GM12801 (cell line): ENCODE measurements around the gene KISS1.

Source experiments
- CTCF ChIP-seq: IDR thresholded peaks from one replicate; pipeline ENCODE4 v1.5.1; 2011; ENCODE audit warnings: control low read depth; ENCODE audit not compliant: insufficient read length; ENCODE audit errors: extremely low read depth

KISS1 gene

DNA sequence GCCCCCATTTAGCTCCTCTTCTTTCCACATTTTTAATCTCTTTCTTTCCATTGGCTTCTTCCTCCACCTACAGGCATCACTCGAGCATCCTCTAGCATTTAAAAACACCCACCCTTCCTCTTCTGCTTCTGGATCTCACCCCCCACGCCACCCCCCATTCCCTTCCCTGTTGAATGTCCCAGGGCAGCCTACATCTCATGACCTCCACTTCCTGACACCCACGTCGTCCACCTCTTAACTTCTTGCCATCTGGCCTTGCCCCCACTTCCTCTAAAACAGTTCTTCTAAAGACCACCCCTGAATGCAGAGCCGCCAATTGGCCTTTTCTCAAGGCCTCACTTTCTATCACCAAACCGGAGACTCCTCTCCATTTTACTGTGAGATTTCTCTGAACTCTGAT, 38.3 kb downstream of the KISS1 start:
- no peak for TF ChIP-seq CTCF

DNA sequence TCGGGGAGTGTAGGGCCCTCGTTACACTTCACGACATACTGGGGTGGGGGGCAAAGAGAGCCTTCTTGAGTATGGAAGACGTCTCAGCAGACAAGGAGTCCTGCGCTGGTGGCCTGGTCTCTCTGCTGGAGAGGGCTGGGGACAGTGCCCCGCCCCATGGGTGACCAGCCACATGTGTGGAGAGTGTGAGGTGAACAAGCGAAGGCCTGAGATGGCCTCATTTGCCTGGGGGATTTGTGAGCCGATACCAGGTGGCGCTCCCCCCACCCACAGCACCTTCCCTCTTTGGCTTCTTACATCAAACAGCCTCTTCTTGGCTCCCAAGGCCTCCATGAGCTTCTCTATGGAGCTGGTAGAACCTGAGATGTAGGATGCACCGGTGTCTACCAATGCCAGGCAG, 40.4 kb downstream of the KISS1 start:
- TF ChIP-seq CTCF, result no peak

DNA sequence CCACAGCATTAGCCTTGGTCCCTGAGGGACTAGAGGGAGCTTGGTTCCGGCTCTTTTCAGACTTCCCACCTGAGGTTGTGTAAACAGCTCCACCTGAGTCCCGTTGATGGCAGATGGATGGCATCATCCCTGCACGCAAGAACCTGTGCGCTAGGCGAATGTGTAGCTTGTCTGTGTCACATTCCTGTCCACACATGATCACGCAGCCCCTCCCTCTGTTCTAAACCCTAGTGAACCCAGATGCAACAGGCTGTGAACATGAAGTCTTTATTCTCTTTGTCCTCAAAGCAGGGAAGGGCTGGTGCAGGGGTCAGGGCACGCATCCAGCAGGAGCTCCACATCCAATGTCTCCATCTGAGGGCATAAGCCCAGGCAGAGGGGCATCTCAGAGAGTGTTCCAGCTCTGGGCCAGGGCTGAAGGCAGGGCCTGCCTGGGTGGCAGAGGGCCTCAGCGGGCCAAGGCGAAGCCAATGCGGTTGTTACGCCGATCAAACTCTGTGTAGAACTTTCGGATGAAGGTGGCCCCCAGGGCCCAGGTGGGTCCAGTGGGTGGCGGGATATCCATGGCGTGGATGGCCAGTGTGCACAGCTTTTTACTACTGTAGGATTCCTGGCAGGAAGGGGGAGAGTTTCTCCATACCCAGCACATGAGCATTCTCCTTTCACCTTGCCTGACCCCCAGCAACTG, 41.6 kb downstream of the KISS1 start:
- TF ChIP-seq CTCF, result no peak

GRCh38 chr1:204153667-204154066, 42.6 kb downstream of the KISS1 start:
- TF ChIP-seq CTCF, result no peak

DNA sequence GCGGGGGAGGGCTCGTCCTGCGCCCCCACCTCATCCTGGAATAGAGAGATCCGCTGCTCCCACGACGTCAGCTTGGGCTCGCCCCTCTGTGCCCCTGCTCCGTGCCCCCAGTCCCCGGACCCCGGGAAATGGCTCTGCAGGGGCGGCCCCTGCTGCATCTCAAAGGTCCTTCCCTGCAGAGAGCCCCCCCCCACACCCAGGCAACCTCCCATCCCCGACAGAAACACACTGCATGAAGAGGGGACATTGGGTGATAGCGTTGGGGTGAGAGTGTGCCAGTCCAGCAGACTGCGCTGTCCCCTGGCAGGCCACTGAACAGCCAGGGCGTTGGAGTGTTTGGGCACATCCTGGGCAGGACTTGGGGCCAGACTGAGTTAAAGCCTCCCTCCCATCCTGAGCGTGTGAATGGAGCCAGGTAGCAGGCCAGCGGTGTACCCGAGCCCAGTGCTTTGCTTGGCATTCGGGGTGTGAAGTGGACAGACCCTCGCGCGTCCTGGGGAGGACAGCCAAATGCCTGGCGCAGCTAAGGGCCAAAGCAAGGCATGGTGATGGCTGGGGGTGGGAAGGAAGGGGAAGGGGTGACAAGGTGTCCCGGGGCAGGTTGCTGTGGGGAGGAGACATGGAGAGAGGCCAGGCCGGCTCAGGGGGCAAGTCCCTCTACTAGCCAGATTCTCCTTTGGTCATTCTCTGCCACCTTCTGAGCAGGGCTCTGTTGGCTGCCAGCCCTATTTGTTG, 43.8 kb downstream of the KISS1 start:
- no peak for TF ChIP-seq CTCF

DNA sequence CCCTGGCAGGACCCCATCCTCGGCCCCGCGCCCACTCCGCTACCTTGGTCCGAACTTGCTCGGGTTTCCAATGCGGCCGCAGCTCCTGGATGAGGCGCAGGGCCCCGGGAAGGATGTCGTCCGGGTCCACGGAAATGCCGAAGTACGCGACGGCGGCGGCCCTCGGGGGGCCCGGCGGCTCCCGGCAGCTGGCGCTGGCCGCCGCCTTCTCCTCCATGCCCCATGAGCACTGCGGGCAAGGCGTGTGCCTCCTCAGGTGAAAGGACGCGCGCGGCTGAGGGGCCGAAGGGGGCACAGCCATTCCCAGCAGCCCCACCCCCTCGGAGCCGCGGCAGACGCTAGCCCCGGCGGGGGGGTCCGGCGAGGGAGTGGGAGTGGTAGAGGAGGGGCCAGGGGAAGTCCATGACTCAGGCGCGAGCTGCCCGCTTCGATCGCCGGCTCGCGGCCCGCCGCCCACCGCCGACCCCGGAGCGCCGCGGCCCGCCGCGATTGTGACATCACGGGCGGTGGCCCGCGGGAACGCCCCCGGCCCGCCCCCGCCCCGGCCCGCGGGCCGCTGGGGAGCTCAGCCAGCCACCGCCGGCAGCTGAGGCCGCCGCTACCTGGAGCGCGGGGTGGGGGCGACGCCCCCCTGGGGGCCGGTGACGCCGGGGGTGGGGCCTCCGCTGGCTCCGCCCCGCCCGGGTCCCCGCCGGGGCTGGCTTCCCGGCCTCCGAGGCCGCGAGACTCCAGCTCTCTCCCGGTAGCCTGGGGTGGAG, 44.6 kb downstream of the KISS1 start, which contains the start of gene ETNK2:
TSS of gene ETNK2 (minus strand) at position 493 of the 758 bp plus-strand sequence. CDS start at position 301, 192 bp downstream.
- no peak for TF ChIP-seq CTCF

- TF ChIP-seq CTCF, result no peak
Measured at GRCh38 chr1:204150702-204151551, 45.4 kb downstream of the KISS1 start.
